Common myeloid progenitor, CD34-positive (primary cell): ENCODE measurements around the gene KDM8.
A peak's percentile ranks its signal among the peaks of the same experiment; 100 is the strongest.

ENCODE experiments used
- CTCF ChIA-PET: fragments of 350-600 bp; sonication (Branson Sonifier 250); formaldehyde crosslinking; loops from one replicate; lab custom pipeline; 2021; ENCODE audit warnings: antibody characterized with exemption; lab: Charles Lee
- POLR2A ChIA-PET: fragments of 350-600 bp; sonication (Branson Sonifier 250); formaldehyde crosslinking; loops from one replicate; lab custom pipeline; 2021; ENCODE audit warnings: antibody characterized with exemption; lab: Charles Lee
- DNase-seq, 3 donors: peaks; one replicate each; pipeline versions ENCODE4 v3.0.0 to v3.0.0-alpha.2; 2013
- H3K27ac ChIP-seq, 2 experiments: 1 replicate in 1 of 2; 2 replicates in 1 of 2; pipeline ENCODE4 v1.7.0; 2013; ENCODE audit warnings: inconsistent platforms in 2 of 2, low read length in 2 of 2, mild to moderate bottlenecking in 2 of 2, low read depth in 1 of 2, moderate library complexity in 1 of 2; ENCODE audit not compliant: severe bottlenecking in 2 of 2, insufficient read depth in 1 of 2, poor library complexity in 1 of 2
- H3K27me3 ChIP-seq, 5 experiments: replicated peaks in 2 of 5; 1 replicate in 3 of 5; 2 replicates in 2 of 5; pipeline versions ENCODE4 v1.6.1 to v1.7.0; 2013; ENCODE audit warnings: low read length in 4 of 5, mild to moderate bottlenecking in 2 of 5, moderate library complexity in 2 of 5, inconsistent platforms in 1 of 5; ENCODE audit not compliant: insufficient read depth in 5 of 5, control insufficient read depth in 4 of 5
- H3K36me3 ChIP-seq, 4 experiments: 1 replicate in 2 of 4; 2 replicates in 2 of 4; pipeline versions ENCODE4 v1.6.1 to v1.7.0; 2013; ENCODE audit warnings: low read length in 3 of 4, control low read depth in 1 of 4, mild to moderate bottlenecking in 1 of 4; ENCODE audit not compliant: control insufficient read depth in 4 of 4, insufficient read depth in 4 of 4
- H3K4me1 ChIP-seq, 4 experiments: 1 replicate in 3 of 4; 2 replicates in 1 of 4; pipeline versions ENCODE4 v1.6.1 to v1.7.1; 2013; ENCODE audit warnings: low read length in 3 of 4, mild to moderate bottlenecking in 3 of 4, control low read depth in 1 of 4, inconsistent platforms in 1 of 4, moderate library complexity in 1 of 4; ENCODE audit not compliant: control insufficient read depth in 4 of 4, insufficient read depth in 4 of 4; ENCODE audit errors: control extremely low read depth in 1 of 4
- H3K4me3 ChIP-seq, 7 experiments: 1 replicate in 4 of 7; 2 replicates in 3 of 7; pipeline versions ENCODE4 v1.5.1 to v1.7.0; 2013; ENCODE audit warnings: mild to moderate bottlenecking in 7 of 7, low read length in 6 of 7, moderate library complexity in 6 of 7, inconsistent platforms in 2 of 7, low read depth in 2 of 7, control low read depth in 1 of 7; ENCODE audit not compliant: insufficient read depth in 4 of 7, control insufficient read depth in 1 of 7; ENCODE audit errors: extremely low read depth in 1 of 7
- H3K9me3 ChIP-seq, 5 experiments: 1 replicate in 4 of 5; 2 replicates in 1 of 5; pipeline versions ENCODE4 v1.6.1 to v1.7.1; 2013; ENCODE audit warnings: low read length in 4 of 5, mild to moderate bottlenecking in 2 of 5, inconsistent platforms in 1 of 5, low read depth in 1 of 5, moderate library complexity in 1 of 5; ENCODE audit not compliant: control insufficient read depth in 4 of 5, insufficient read depth in 2 of 5; ENCODE audit errors: control extremely low read depth in 1 of 5
- WGBS: methylation state at CpG from one replicate; pipeline ENCODE4 v1.1.5; 2013; ENCODE audit not compliant: insufficient coverage; 5-methylcytosine and 5-hydroxymethylcytosine counted together

Gene KDM8

DNA sequence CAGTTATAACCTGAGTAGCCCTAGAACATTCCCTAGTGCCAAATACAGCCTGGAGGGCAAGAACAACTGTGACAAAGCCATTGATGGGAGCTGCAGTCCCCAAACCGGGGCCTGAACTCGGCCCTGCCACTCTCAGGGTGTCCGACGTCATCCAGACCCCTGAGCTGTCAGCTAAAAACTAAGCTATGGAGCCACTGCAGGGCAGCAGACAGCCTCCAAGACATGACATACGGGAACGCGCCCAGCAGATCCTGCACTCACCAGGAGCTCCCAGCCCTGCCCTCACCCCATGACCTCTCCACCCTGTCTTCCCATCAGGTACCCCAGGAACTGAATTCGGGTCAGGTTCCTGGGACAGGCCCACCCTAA is 28.4 kb downstream of the KDM8 start:
- H3K27ac ChIP-seq: no peak overlapping the region
- H3K4me3 ChIP-seq: peak overlapping the region in 2 of 7 experiments; percentile 1 to 19
- CTCF ChIA-PET: interaction anchor here (0.7 to 5.8 kb wide), 8 partner anchors 23 to 144 kb away, joined by 3 to 38 read pairs (median 5); no protein-coding TSS in a partner anchor
- WGBS: 28% methylated on average over 4 of the region's 8 CpGs
- H3K9me3 ChIP-seq: no peaks in the 10 kb centered on the region
- no peak for DNase-seq
- POLR2A ChIA-PET: no interaction called here
- H3K4me1 ChIP-seq: peaks cover 14 to 80% (median 77%) of the 10 kb centered on the region in 4 experiments
- no peaks in the 10 kb centered on the region for H3K27me3 ChIP-seq
- H3K36me3 ChIP-seq: peaks cover 0 to 31% (median 7%) of the 10 kb centered on the region in 4 experiments

DNA sequence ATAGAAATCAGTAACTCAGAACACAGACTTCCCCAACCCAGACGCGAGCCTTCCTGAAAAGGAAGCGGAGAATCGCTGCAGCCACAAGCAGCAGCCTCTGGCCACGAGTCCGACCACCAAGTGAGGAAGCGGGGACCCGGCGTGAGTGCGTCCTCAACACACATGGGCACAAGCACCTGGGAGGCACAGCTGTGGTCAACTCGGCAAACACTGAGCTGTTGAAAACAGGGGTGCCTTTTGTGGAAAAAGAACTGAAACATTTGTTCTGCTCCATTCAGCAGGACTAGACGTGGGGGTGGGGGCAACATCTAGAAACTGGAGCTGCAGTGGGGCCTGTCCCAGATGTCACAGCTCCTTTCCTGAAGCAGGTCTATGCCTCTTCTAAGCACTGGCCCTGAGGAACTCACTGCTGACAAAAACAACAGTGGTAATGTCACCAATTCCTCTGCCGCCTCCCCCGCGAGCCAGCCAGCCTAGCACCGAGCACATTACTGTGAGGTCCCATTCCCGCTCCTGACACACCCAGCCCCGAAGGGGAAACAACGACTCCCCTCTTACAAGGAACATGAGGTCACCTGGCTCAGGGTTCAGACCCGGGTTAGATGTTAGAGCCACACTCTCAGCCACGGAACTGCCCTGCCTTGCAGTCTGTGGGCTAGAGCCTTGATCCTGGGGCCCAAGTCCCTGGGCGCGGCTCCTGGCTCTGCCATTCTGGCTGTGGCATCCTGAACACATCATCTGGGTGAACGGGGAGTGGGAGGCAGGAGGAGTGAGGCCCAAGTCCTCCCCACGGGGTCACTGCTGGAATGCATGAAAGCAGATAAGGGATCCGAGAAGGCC is 29.0 kb downstream of the KDM8 start:
- Histone ChIP-seq H3K36me3 (peaks cover 0 to 25% (median 6%) of the 10 kb centered on the region in 4 experiments), H3K4me3 (peak overlapping the region in 3 of 7 experiments; percentile 1 to 43 (median 37)), H3K27ac (no peak overlapping the region), H3K9me3 (no peaks in the 10 kb centered on the region), H3K4me1 (peaks cover 15 to 86% (median 82%) of the 10 kb centered on the region in 4 experiments), H3K27me3 (no peaks in the 10 kb centered on the region)
- WGBS: 37% methylated on average over 24 of the region's 26 CpGs
- ChIA-PET CTCF (interaction anchor here (0.7 to 5.8 kb wide), 7 partner anchors 23 to 143 kb away, joined by 4 to 38 read pairs (median 5); no protein-coding TSS in a partner anchor), POLR2A (no interaction called here)
- peak in 2 of 3 donors; percentile 70 to 80 for DNase-seq

DNA sequence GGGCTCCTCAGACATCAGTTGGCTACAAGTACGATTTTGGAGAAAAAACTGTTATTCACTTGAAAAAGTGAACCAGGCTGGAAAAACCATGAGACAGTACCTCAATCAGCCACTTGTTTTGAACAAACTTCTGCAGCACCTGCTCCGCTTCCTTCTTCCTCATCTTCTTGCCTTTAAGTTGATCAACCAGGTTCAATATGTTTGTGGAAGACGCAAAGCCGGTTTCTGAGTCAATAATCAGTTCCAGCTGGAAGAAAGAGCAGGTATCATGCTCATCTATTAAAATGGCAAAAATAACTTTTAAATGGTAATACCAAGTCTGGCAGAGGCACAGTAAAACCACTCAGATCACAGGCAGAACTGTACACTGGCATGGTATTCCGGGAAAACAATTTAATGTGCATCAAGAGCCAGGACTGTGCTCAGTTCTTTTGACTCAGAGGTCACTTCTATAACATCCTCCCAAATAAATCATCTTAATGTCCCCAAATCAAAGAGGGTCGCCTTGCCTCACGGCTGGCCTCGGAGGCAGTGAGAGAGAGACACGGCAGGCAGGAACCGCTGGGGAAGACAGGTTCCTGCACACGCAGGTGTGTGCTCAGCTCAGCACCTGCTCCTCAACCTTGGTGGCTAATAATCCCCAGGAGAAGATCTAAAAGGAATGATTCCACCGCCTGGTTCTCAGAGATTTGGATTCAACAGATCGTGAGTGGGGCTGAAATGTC is 29.7 kb downstream of the KDM8 start:
- ChIA-PET CTCF (interaction anchor here (1.2 to 5.8 kb wide), 6 partner anchors 13 to 135 kb away, joined by 3 to 70 read pairs (median 5); no protein-coding TSS in a partner anchor), POLR2A (no interaction called here)
- 93% methylated on average over 9 of the region's 13 CpGs for WGBS
- Histone ChIP-seq H3K4me1 (peaks cover 15 to 92% (median 88%) of the 10 kb centered on the region in 4 experiments), H3K9me3 (no peaks in the 10 kb centered on the region), H3K36me3 (peaks cover 0 to 23% (median 6%) of the 10 kb centered on the region in 4 experiments), H3K27me3 (no peaks in the 10 kb centered on the region), H3K27ac (no peak overlapping the region), H3K4me3 (no peak overlapping the region)
- DNase-seq: peak in 1 of 3 donors; percentile 15

DNA sequence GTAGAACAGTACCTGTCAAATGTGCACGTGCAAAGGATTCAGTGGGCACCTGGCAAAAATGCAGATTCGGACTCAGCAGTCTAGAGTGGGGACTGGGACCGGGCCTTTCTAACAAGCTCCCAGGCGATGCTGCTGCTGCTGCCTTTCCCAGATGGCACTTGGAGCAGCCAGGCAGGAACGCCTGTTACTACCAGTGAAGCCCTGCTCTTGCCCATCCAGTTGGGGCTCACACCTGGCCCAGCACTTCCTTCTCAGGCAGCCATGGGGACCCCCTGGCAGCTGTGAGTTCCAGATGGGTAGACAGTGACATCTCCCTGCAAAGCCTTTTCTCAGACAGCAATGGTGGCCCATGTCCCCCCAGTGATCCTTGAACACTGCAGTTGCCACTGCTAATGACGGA is 30.4 kb downstream of the KDM8 start:
- Histone ChIP-seq H3K27ac (no peak overlapping the region), H3K36me3 (peaks cover 0 to 23% (median 6%) of the 10 kb centered on the region in 4 experiments), H3K4me3 (no peak overlapping the region), H3K27me3 (no peaks in the 10 kb centered on the region), H3K4me1 (peaks cover 15 to 97% (median 92%) of the 10 kb centered on the region in 4 experiments), H3K9me3 (no peaks in the 10 kb centered on the region)
- DNase-seq: no peak
- ChIA-PET POLR2A (interaction anchor here (1.3 to 2.4 kb wide), 2 partner anchors 134 to 141 kb away, joined by 3 to 14 read pairs; no protein-coding TSS in a partner anchor), CTCF (interaction anchor here (1.1 to 5.8 kb wide), 17 partner anchors 10 to 225 kb away, joined by 3 to 70 read pairs (median 5); no protein-coding TSS in a partner anchor)
- WGBS: 91% methylated on average over 6 of the region's 6 CpGs

DNA sequence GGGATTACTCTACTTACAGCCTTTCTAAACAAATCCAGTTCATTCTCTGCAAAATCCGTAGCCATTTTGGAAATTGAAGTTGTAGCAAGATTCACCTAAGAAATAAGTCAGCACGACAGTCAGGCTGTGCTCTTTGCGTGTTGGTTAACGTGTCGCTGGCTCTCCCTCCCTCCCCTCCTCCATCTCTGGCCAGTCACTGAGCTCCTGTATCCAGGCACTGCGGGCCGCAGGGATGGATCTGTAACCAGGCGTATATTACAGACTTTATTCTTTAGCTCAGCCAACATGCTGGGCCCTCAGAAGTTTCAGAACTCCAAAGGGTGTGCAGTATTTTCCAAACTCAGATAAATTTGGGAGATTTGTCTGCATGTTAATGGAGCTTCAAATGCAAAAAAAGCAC is 30.8 kb downstream of the KDM8 start:
- ChIA-PET CTCF (interaction anchor here (0.8 to 5.8 kb wide), 28 partner anchors 10 to 224 kb away, joined by 3 to 70 read pairs (median 5); no protein-coding TSS in a partner anchor), POLR2A (interaction anchor here (0.7 to 2.4 kb wide), 3 partner anchors 10 to 140 kb away, joined by 3 to 14 read pairs (median 3); no protein-coding TSS in a partner anchor)
- H3K27ac ChIP-seq: peak overlapping the region in 1 of 2 experiments; percentile 79
- no peaks in the 10 kb centered on the region for H3K9me3 ChIP-seq
- no peak for DNase-seq
- WGBS: 88% methylated on average over 7 of the region's 8 CpGs
- peak overlapping the region in 1 of 7 experiments; percentile 20 for H3K4me3 ChIP-seq
- peaks cover 15 to 97% (median 91%) of the 10 kb centered on the region in 4 experiments for H3K4me1 ChIP-seq
- no peaks in the 10 kb centered on the region for H3K27me3 ChIP-seq
- H3K36me3 ChIP-seq: peaks cover 0 to 20% (median 6%) of the 10 kb centered on the region in 4 experiments

DNA sequence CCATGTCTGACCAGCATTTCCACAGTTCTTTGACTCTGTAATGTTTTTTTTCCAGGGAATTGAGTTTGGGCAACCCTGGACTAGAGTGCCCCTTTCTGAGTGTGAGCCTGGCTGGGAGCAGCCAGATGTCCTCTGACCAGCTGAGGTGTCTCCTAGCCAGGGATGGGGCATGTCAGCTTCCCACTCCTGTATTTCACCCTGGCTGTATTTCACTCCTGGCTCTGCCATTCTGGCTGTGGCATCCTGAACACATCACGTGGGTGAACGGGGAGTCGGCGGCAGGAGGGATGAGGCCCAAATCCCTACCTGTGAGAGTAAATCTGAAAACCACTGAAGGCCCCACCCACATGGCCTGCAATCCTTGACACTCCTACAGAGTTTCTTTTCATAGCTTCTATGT is 31.3 kb downstream of the KDM8 start:
- Histone ChIP-seq H3K4me1 (peaks cover 15 to 98% (median 92%) of the 10 kb centered on the region in 4 experiments), H3K27ac (peak overlapping the region in 1 of 2 experiments; percentile 79), H3K27me3 (no peaks in the 10 kb centered on the region), H3K9me3 (no peaks in the 10 kb centered on the region), H3K36me3 (peaks cover 0 to 20% (median 6%) of the 10 kb centered on the region in 4 experiments), H3K4me3 (peak overlapping the region in 1 of 7 experiments; percentile 20)
- ChIA-PET CTCF (interaction anchor here (0.8 to 5.8 kb wide), 36 partner anchors 10 to 224 kb away, joined by 3 to 70 read pairs (median 4); no protein-coding TSS in a partner anchor), POLR2A (interaction anchor here (0.6 to 2.4 kb wide), 5 partner anchors 9 to 140 kb away, joined by 3 to 14 read pairs (median 4); no protein-coding TSS in a partner anchor)
- WGBS: 10% methylated on average over 4 of the region's 4 CpGs
- DNase-seq: no peak
